BE2C (cell line): ENCODE data around the gene IGLL5.

Source experiments
- DNase-seq: peaks from one replicate; pipeline ENCODE4 v3.0.0-alpha.2; 2020
- H3K27me3 ChIP-seq: fragments of 250-450 bp; sonication (Bioruptor Pico); 2 replicates; pipeline ENCODE4 v1.5.1; 2020; ENCODE audit warnings: mild to moderate bottlenecking
- H3K36me3 ChIP-seq: fragments of 250-450 bp; sonication (Bioruptor Pico); 2 replicates; pipeline ENCODE4 v1.5.1; 2020; ENCODE audit warnings: mild to moderate bottlenecking
- H3K4me1 ChIP-seq: fragments of 250-450 bp; sonication (Bioruptor Pico); 2 replicates; pipeline ENCODE4 v1.5.1; 2020
- H3K4me3 ChIP-seq: 2 replicates; pipeline ENCODE4 v1.5.1; 2011; ENCODE audit warnings: low read depth, low read length
- H3K9me3 ChIP-seq: fragments of 250-450 bp; sonication (Bioruptor Pico); 2 replicates; pipeline ENCODE4 v1.5.1; 2020
- CTCF ChIP-seq: IDR thresholded peaks from 2 replicates; pipeline ENCODE4 v1.5.1; 2012; ENCODE audit warnings: mild to moderate bottlenecking, low read depth, low read length

IGLL5 gene

GRCh38 chr22:22910272-22911240, 22.9 kb downstream of the IGLL5 start:
- Histone ChIP-seq H3K9me3 (no peaks in the 10 kb centered on the region), H3K36me3 (no peaks in the 10 kb centered on the region; the same call in 1 of the 2 replicates), H3K4me1 (no peaks in the 10 kb centered on the region), H3K27me3 (peaks cover 37% of the 10 kb centered on the region), H3K4me3 (no peak overlapping the region)
- no peak for DNase-seq
- no peak for TF ChIP-seq CTCF

GRCh38 chr22:22911327-22912134, 23.9 kb downstream of the IGLL5 start:
- Histone ChIP-seq H3K36me3 (no peaks in the 10 kb centered on the region; the same call in 1 of the 2 replicates), H3K4me3 (no peak overlapping the region), H3K9me3 (no peaks in the 10 kb centered on the region), H3K4me1 (no peaks in the 10 kb centered on the region), H3K27me3 (peaks cover 37% of the 10 kb centered on the region)
- no peak for TF ChIP-seq CTCF
- no peak for DNase-seq

- Histone ChIP-seq H3K36me3 (no peaks in the 10 kb centered on the region; the same call in 1 of the 2 replicates), H3K27me3 (peaks cover 30% of the 10 kb centered on the region), H3K9me3 (no peaks in the 10 kb centered on the region), H3K4me1 (no peaks in the 10 kb centered on the region), H3K4me3 (no peak overlapping the region)
- DNase-seq = no peak
- TF ChIP-seq CTCF = no peak
Observed at GRCh38 chr22:22912135-22912987, 24.7 kb downstream of the IGLL5 start.

GRCh38 chr22:22912988-22913253, 25.3 kb downstream of the IGLL5 start:
- no peaks in the 10 kb centered on the region for H3K9me3 ChIP-seq
- no peaks in the 10 kb centered on the region for H3K4me1 ChIP-seq
- no peak overlapping the region for H3K4me3 ChIP-seq
- H3K36me3 ChIP-seq = no peaks in the 10 kb centered on the region; the same call in 1 of the 2 replicates
- H3K27me3 ChIP-seq = peaks cover 26% of the 10 kb centered on the region
- no peak for DNase-seq
- no peak for TF ChIP-seq CTCF

- Histone ChIP-seq H3K9me3 (no peaks in the 10 kb centered on the region), H3K27me3 (peaks cover 15% of the 10 kb centered on the region), H3K4me3 (no peak overlapping the region), H3K36me3 (no peaks in the 10 kb centered on the region; the same call in 1 of the 2 replicates), H3K4me1 (no peaks in the 10 kb centered on the region)
- no peak for DNase-seq
- TF ChIP-seq CTCF = no peak
Observed at GRCh38 chr22:22913989-22914388, 26.4 kb downstream of the IGLL5 start.
